ENCODE data around the gene PARD3.
A peak's percentile ranks its signal among the peaks of the same experiment; 100 is the strongest.

PARD3 gene

GRCh38 chr10:34815185-34816084 lies at the start of gene PARD3:
Gene PARD3 (minus strand): TSS chr10:34815296. CDS start chr10:34814995, 301 bp downstream.
- DNase-seq: peak; percentile 55 to 74
- Histone ChIP-seq H3K4me3 (peak within 1 kb of the TSS; percentile 91 to 97), H3K27me3 (no peaks in the 10 kb centered on the region), H3K4me1 (peaks cover 0 to 31% (median 15%) of the 10 kb centered on the region in 4 donors), H3K36me3 (no peaks in the 10 kb centered on the region), H3K9me3 (no peaks in the 10 kb centered on the region), H3K27ac (peak within 1 kb of the TSS; percentile 76 to 87)
- intact Hi-C loops (cut with DNase I; ENCODE audit: low total_unique reads): loop anchor here (10.0 kb wide), 1 partner anchor 101 kb away; no protein-coding TSS in a partner anchor
- no peak for TF ChIP-seq CTCF (IDR thresholded peaks at IDR 0.05)

GRCh38 chr10:34864149-34865067 lies 49.3 kb upstream of the PARD3 start:
- Histone ChIP-seq H3K4me1 (peaks cover 0 to 20% (median 2%) of the 10 kb centered on the region in 4 donors), H3K9me3 (no peaks in the 10 kb centered on the region), H3K36me3 (no peaks in the 10 kb centered on the region), H3K27ac (no peak overlapping the region), H3K27me3 (peaks cover 0 to 7% of the 10 kb centered on the region in 2 donors), H3K4me3 (no peak overlapping the region)
- no peak for TF ChIP-seq CTCF (IDR thresholded peaks at IDR 0.05)
- no peak for DNase-seq
- intact Hi-C loops (cut with DNase I; ENCODE audit: low total_unique reads): no loop called here

GRCh38 chr10:34862892-34863291 lies 47.8 kb upstream of the PARD3 start:
- Histone ChIP-seq H3K27me3 (peaks cover 0 to 18% of the 10 kb centered on the region in 2 donors), H3K9me3 (no peaks in the 10 kb centered on the region), H3K27ac (no peak overlapping the region), H3K4me3 (no peak overlapping the region), H3K36me3 (no peaks in the 10 kb centered on the region), H3K4me1 (peaks cover 0 to 20% (median 2%) of the 10 kb centered on the region in 4 donors)
- no peak for DNase-seq
- intact Hi-C loops (cut with DNase I; ENCODE audit: low total_unique reads): no loop called here
- TF ChIP-seq CTCF (IDR thresholded peaks at IDR 0.05): no peak

GRCh38 chr10:34861293-34862021 lies 46.4 kb upstream of the PARD3 start:
- Histone ChIP-seq H3K36me3 (no peaks in the 10 kb centered on the region), H3K27me3 (peaks cover 0 to 16% of the 10 kb centered on the region in 2 donors), H3K4me3 (no peak overlapping the region), H3K4me1 (peaks cover 0 to 20% (median 2%) of the 10 kb centered on the region in 4 donors), H3K27ac (no peak overlapping the region), H3K9me3 (no peaks in the 10 kb centered on the region)
- peak in 1 of 2 donors; percentile 40 for DNase-seq
- intact Hi-C loops (cut with DNase I; ENCODE audit: low total_unique reads): no loop called here
- no peak for TF ChIP-seq CTCF (IDR thresholded peaks at IDR 0.05)

- TF ChIP-seq CTCF (IDR thresholded peaks at IDR 0.05): no peak
- Histone ChIP-seq H3K4me1 (peaks cover 0 to 9% (median 2%) of the 10 kb centered on the region in 4 donors), H3K27me3 (peaks cover 0 to 16% of the 10 kb centered on the region in 2 donors), H3K9me3 (no peaks in the 10 kb centered on the region), H3K27ac (no peak overlapping the region), H3K4me3 (no peak overlapping the region), H3K36me3 (no peaks in the 10 kb centered on the region)
- DNase-seq: no peak
- intact Hi-C loops (cut with DNase I; ENCODE audit: low total_unique reads): no loop called here
Measured at GRCh38 chr10:34859170-34859569, 44.1 kb upstream of the PARD3 start.
